H1 (cell line): ENCODE results near the gene SH3RF2. TPM values are rescaled to one million over a fixed set of nuclear protein-coding genes. Genes with fewer than 3 reads are reported as not detected.

Experiments
- CTCF ChIA-PET: fragments of 300-600 bp; sonication (Branson Sonifier 250); formaldehyde crosslinking; loops from one replicate; lab custom pipeline; 2021; ENCODE audit not compliant: partially characterized antibody; lab: Charles Lee
- POLR2A ChIA-PET: fragments of 300-600 bp; sonication (Branson Sonifier 250); formaldehyde crosslinking; loops from one replicate; lab custom pipeline; 2021; ENCODE audit warnings: inconsistent platforms; ENCODE audit not compliant: partially characterized antibody; lab: Charles Lee
- DNase-seq, 2 experiments: peaks; one replicate each; pipeline versions ENCODE4 v3.0.0 to v3.0.0-alpha.2; 2010 to 2022; ENCODE audit warnings: low spot score in 2 of 2, low read depth in 1 of 2, mixed read lengths in 1 of 2
- FAIRE-seq: peaks from 2 replicates; lab custom pipeline; 2011; peaks lifted over from hg19 to GRCh38; lab: Jason Lieb, UNC
- H2AFZ ChIP-seq: 2 replicates; pipeline ENCODE4 v1.8.1; 2012; ENCODE audit warnings: low read length, inconsistent platforms
- H2AK5ac ChIP-seq: 2 replicates; pipeline ENCODE4 v1.6.1; 2013; ENCODE audit warnings: low read depth, low read length
- H2BK120ac ChIP-seq: replicated peaks from 2 replicates; pipeline ENCODE3; 2013; ENCODE audit warnings: low read depth, low read length, inconsistent platforms
- H2BK12ac ChIP-seq: 2 replicates; pipeline ENCODE4 v1.6.1; 2013; ENCODE audit warnings: low read depth, low read length
- H2BK15ac ChIP-seq: 2 replicates; pipeline ENCODE4 v1.6.1; 2013; ENCODE audit warnings: low read length
- H2BK20ac ChIP-seq: 2 replicates; pipeline ENCODE4 v1.6.1; 2013; ENCODE audit warnings: low read length
- H2BK5ac ChIP-seq: 2 replicates; pipeline ENCODE4 v1.6.1; 2013; ENCODE audit warnings: low read depth, low read length
- H3K14ac ChIP-seq: 2 replicates; pipeline ENCODE4 v1.6.1; 2013; ENCODE audit warnings: inconsistent platforms; ENCODE audit not compliant: insufficient read length
- H3K18ac ChIP-seq: 2 replicates; pipeline ENCODE4 v1.6.1; 2013; ENCODE audit warnings: low read length; ENCODE audit errors: extremely low read depth
- H3K23ac ChIP-seq: 2 replicates; pipeline ENCODE4 v1.6.1; 2013; ENCODE audit warnings: inconsistent platforms; ENCODE audit not compliant: insufficient read length
- H3K23me2 ChIP-seq: 2 replicates; pipeline ENCODE4 v1.6.1; 2013; ENCODE audit warnings: low read depth, low read length
- H3K27ac ChIP-seq: 2 replicates; pipeline ENCODE4 v1.6.1; 2011; ENCODE audit warnings: low read depth, low read length, inconsistent platforms
- H3K27me3 ChIP-seq, 4 experiments: replicated peaks in 1 of 4; 1 replicate in 1 of 4; 2 replicates in 3 of 4; pipeline versions ENCODE4 v1.6.1 to v1.8.1; 2011 to 2013; ENCODE audit warnings: low read length in 3 of 4, mild to moderate bottlenecking in 3 of 4, inconsistent platforms in 2 of 4, mixed read lengths in 2 of 4, moderate library complexity in 1 of 4; ENCODE audit not compliant: control insufficient read depth in 3 of 4, insufficient read depth in 3 of 4; ENCODE audit errors: extremely low read depth in 1 of 4
- H3K36me3 ChIP-seq, 4 experiments: 2 replicates each; pipeline versions ENCODE4 v1.6.1 to v1.8.1; 2011 to 2013; ENCODE audit warnings: mild to moderate bottlenecking in 4 of 4, low read length in 3 of 4, moderate library complexity in 2 of 4, control low read depth in 1 of 4, inconsistent platforms in 1 of 4; ENCODE audit not compliant: insufficient read depth in 4 of 4, control insufficient read depth in 2 of 4
- H3K4ac ChIP-seq: replicated peaks from 2 replicates; pipeline ENCODE3; 2013; ENCODE audit warnings: low read length, low read depth, mixed read lengths, inconsistent platforms; ENCODE audit not compliant: insufficient read length
- H3K4me1 ChIP-seq, 4 experiments: replicated peaks in 1 of 4; 1 replicate in 1 of 4; 2 replicates in 3 of 4; pipeline versions ENCODE4 v1.6.1 to v1.8.1; 2011 to 2013; ENCODE audit warnings: low read length in 3 of 4, inconsistent platforms in 2 of 4, mixed read lengths in 1 of 4; ENCODE audit not compliant: insufficient read depth in 4 of 4, control insufficient read depth in 3 of 4
- H3K4me2 ChIP-seq, 2 experiments: 2 replicates each; pipeline versions ENCODE4 v1.6.1 to v1.8.1; 2011 to 2013; ENCODE audit warnings: low read depth in 2 of 2, low read length in 2 of 2, control low read depth in 1 of 2, inconsistent platforms in 1 of 2, mild to moderate bottlenecking in 1 of 2; ENCODE audit not compliant: insufficient read depth in 1 of 2
- H3K4me3 ChIP-seq, 4 experiments: fragments of 200-600, 300-600 bp in 1 of 4; sonication (generic), shearing (Covaris generic), sonication (Bioruptor Twin) in 1 of 4; 2 replicates each; pipeline versions ENCODE4 v1.5.1 to v1.8.1; 2011 to 2016; ENCODE audit warnings: low read length in 4 of 4, low read depth in 3 of 4, control low read depth in 2 of 4, inconsistent platforms in 2 of 4, mild to moderate bottlenecking in 2 of 4, mixed read lengths in 1 of 4, moderate library complexity in 1 of 4; ENCODE audit not compliant: insufficient read depth in 2 of 4; ENCODE audit errors: extremely low read depth in 1 of 4
- H3K56ac ChIP-seq: replicated peaks from 2 replicates; pipeline ENCODE3; 2013; ENCODE audit warnings: low read depth, mild to moderate bottlenecking, mixed read lengths, low read length, inconsistent platforms; ENCODE audit not compliant: insufficient read length
- H3K79me1 ChIP-seq: 2 replicates; pipeline ENCODE4 v1.6.1; 2013; ENCODE audit warnings: low read depth, low read length, control low read depth
- H3K79me2 ChIP-seq, 2 experiments: 2 replicates each; pipeline versions ENCODE4 v1.6.1 to v1.8.1; 2012 to 2013; ENCODE audit warnings: low read length in 2 of 2, mild to moderate bottlenecking in 2 of 2, inconsistent platforms in 1 of 2; ENCODE audit not compliant: insufficient read depth in 2 of 2, control insufficient read depth in 1 of 2
- H3K9ac ChIP-seq, 4 experiments: replicated peaks in 1 of 4; 1 replicate in 1 of 4; 2 replicates in 3 of 4; pipeline versions ENCODE4 v1.6.1 to v1.8.1; 2011 to 2013; ENCODE audit warnings: low read depth in 3 of 4, low read length in 3 of 4, control low read depth in 2 of 4, mild to moderate bottlenecking in 2 of 4, moderate library complexity in 2 of 4, inconsistent platforms in 1 of 4; ENCODE audit errors: extremely low read depth in 1 of 4
- H3K9me3 ChIP-seq, 2 experiments: 2 replicates each; pipeline versions ENCODE4 v1.6.1 to v1.8.1; 2012 to 2013; ENCODE audit warnings: mild to moderate bottlenecking in 2 of 2, moderate library complexity in 2 of 2, control low read depth in 1 of 2, inconsistent platforms in 1 of 2, low read depth in 1 of 2, low read length in 1 of 2, mixed read lengths in 1 of 2; ENCODE audit not compliant: insufficient read depth in 2 of 2
- H4K20me1 ChIP-seq, 2 experiments: replicated peaks in 1 of 2; 2 replicates each; pipeline versions ENCODE3 to v1.8.1; 2011 to 2013; ENCODE audit warnings: inconsistent platforms in 2 of 2, low read length in 2 of 2, mild to moderate bottlenecking in 1 of 2; ENCODE audit not compliant: insufficient read depth in 2 of 2, control insufficient read depth in 1 of 2
- H4K5ac ChIP-seq: 2 replicates; pipeline ENCODE4 v1.6.1; 2013; ENCODE audit warnings: low read length, low read depth, mixed read lengths, inconsistent platforms; ENCODE audit not compliant: insufficient read length
- H4K8ac ChIP-seq: 2 replicates; pipeline ENCODE4 v1.8.0; 2013; ENCODE audit warnings: mild to moderate bottlenecking, moderate library complexity, low read length, inconsistent platforms; ENCODE audit not compliant: insufficient read depth; ENCODE audit errors: extremely low read depth
- H4K91ac ChIP-seq: replicated peaks from 2 replicates; pipeline ENCODE3; 2013; ENCODE audit warnings: low read length, mixed read lengths, inconsistent platforms; ENCODE audit not compliant: insufficient read length
- CBX5 ChIP-seq: fragments of 300-800, 300-1000 bp; sonication (generic); IDR thresholded peaks from 2 replicates; pipeline ENCODE4 v1.7.1; 2016; ENCODE audit warnings: antibody characterized with exemption, low read length, low read depth
- CREB1 ChIP-seq: IDR thresholded peaks from 2 replicates; pipeline ENCODE4 v1.6.1; 2012; ENCODE audit warnings: inconsistent platforms
- E2F6 ChIP-seq: IDR thresholded peaks from 2 replicates; pipeline ENCODE4 v1.6.1; 2012; ENCODE audit warnings: inconsistent platforms
- WGBS, 2 experiments: shearing (Covaris generic) in 1 of 2; methylation state at CpG; one replicate each; pipeline versions ENCODE4 v1.1.6 to v1.1.7; 2013 to 2015; ENCODE audit warnings: low lambda C conversion rate in 2 of 2, mixed read lengths in 2 of 2, inconsistent platforms in 1 of 2, low coverage in 1 of 2, missing lambda C conversion rate in 1 of 2; ENCODE audit not compliant: insufficient replicate concordance in 2 of 2, insufficient coverage in 1 of 2, insufficient read length in 1 of 2; ENCODE audit errors: extremely low coverage in 1 of 2, missing lambda C conversion rate in 1 of 2; 5-methylcytosine and 5-hydroxymethylcytosine counted together
- polyA plus RNA-seq, 7 experiments: library from polyadenylated mRNA; depleted of rRNA in 3 of 7; stranded (reverse) in 5 of 7; unstranded in 2 of 7; fragments of >200 nt in 5 of 7; fragments of 200-250 nt in 2 of 7; gene quantifications; 1 replicate in 5 of 7; 2 replicates in 1 of 7; 4 replicates in 1 of 7; pipeline versions ENCODE4 v1.2.1 to v1.2.3, GENCODE V29; 2011 to 2013; ENCODE audit warnings: missing spikeins in 2 of 7, mixed read lengths in 2 of 7
- total RNA-seq: library from RNA; stranded (reverse); fragmentation: NEBNext Ultra II Directional; extraction: Animal tissue kit (Norgen Biotek cat#: 25700); gene quantifications from 2 replicates; pipeline ENCODE4 v1.2.1, GENCODE V29; 2021

The SH3RF2 gene
- total and polyA plus RNA-seq, 2 of the 8 experiments (the other 6 are each of a cell fraction or from before 2014, with no cell fraction given) = 0.80 to 0.95 TPM

- POLR2A ChIA-PET = no interaction called here
- Histone ChIP-seq H3K9me3 (no peaks in the 10 kb centered on the region), H3K23ac (no peak overlapping the region), H4K20me1 (no peaks in the 10 kb centered on the region), H3K27me3 (no peaks in the 10 kb centered on the region), H3K9ac (peak overlapping the region in 1 of 4 experiments; percentile 34; a peak in 1 of 7 replicates), H3K27ac (no peak overlapping the region), H2BK15ac (no peak overlapping the region), H3K79me2 (no peaks in the 10 kb centered on the region), H3K23me2 (no peaks in the 10 kb centered on the region; the same call in 1 of the 2 replicates), H3K79me1 (no peaks in the 10 kb centered on the region), H2BK12ac (no peak overlapping the region), H3K4me1 (no peaks in the 10 kb centered on the region), H2AFZ (no peak overlapping the region), H3K4me2 (no peak overlapping the region), H2BK5ac (no peak overlapping the region), H4K91ac (no peak overlapping the region), H3K36me3 (no peaks in the 10 kb centered on the region), H3K4ac (no peak overlapping the region), H2BK120ac (no peak overlapping the region), H3K4me3 (no peak overlapping the region), H2AK5ac (no peak overlapping the region), H3K56ac (no peak overlapping the region), H4K8ac (no peak overlapping the region), H3K18ac (no peak overlapping the region), H3K14ac (no peak overlapping the region), H4K5ac (no peak overlapping the region), H2BK20ac (no peak overlapping the region)
- no peak for FAIRE-seq
- no peak for TF ChIP-seq CBX5
- TF ChIP-seq E2F6 = no peak
- no peak for TF ChIP-seq CREB1
- CTCF ChIA-PET = interaction anchor here (1.6 to 1.7 kb wide), 2 partner anchors 24 to 129 kb away, joined by 4 to 10 read pairs; no protein-coding TSS in a partner anchor
- DNase-seq = no peak
- WGBS, 2 experiments = 97% methylated on average over 4 of the region's 4 CpGs; no CpG with 5 or more reads in 1 of the 2 experiments
Measured at GRCh38 chr5:146016764-146017484, 80.5 kb downstream of the SH3RF2 start.
